Ascending aorta (tissue), 2 donors: ENCODE data around the gene SPON1. TPM values are rescaled to one million over a fixed set of nuclear protein-coding genes. Genes with fewer than 3 reads are reported as not detected.
"Not testable (repeated sequence)": the region's sequence is repeated elsewhere in the genome, so short reads cannot be mapped to it uniquely, and the experiment has no call there.

Source experiments
- DNase-seq, 2 donors: peaks; one replicate each; pipeline ENCODE4 v3.0.0-alpha.2; 2019; ENCODE audit warnings: low spot score in 2 of 2
- H3K27ac ChIP-seq, 2 donors: fragments of 200-600 bp; sonication (generic); one replicate each; pipeline ENCODE4 v1.5.1; 2016 to 2017; ENCODE audit warnings: mild to moderate bottlenecking in 1 of 2
- H3K27me3 ChIP-seq: fragments of 200-600 bp; sonication (generic); one replicate; pipeline ENCODE4 v1.5.1; 2017
- H3K36me3 ChIP-seq, 2 donors: fragments of 200-600 bp; sonication (generic); one replicate each; pipeline ENCODE4 v1.5.1; 2016
- H3K4me1 ChIP-seq, 2 donors: fragments of 200-600 bp; sonication (generic); one replicate each; pipeline ENCODE4 v1.5.1; 2016 to 2017; ENCODE audit warnings: mild to moderate bottlenecking in 1 of 2
- H3K4me3 ChIP-seq, 2 donors: fragments of 200-600 bp; sonication (generic); one replicate each; pipeline ENCODE4 v1.5.1; 2016 to 2017; ENCODE audit warnings: mild to moderate bottlenecking in 1 of 2
- H3K9me3 ChIP-seq, 2 donors: fragments of 200-600 bp; sonication (generic); one replicate each; pipeline ENCODE4 v1.5.1; 2016
- CTCF ChIP-seq, 3 experiments: fragments of 200-600 bp in 2 of 3; fragments of 450-650 bp in 1 of 3; sonication (generic) in 2 of 3; IDR thresholded peaks; one replicate each; pipeline ENCODE4 v1.5.1; 2016 to 2019; ENCODE audit warnings: antibody characterized with exemption in 3 of 3, mild to moderate bottlenecking in 1 of 3, moderate library complexity in 1 of 3
- intact Hi-C: fragments of 100-400 bp; cut with DNase I; formaldehyde crosslinking; loops from one replicate; pipeline ENCODE4 v1.15.1; 2023
- total RNA-seq: library from RNA; depleted of rRNA; stranded (reverse); fragments of >200 nt; gene quantifications from one replicate; pipeline ENCODE4 v1.1.0, GENCODE V29; 2016

SPON1 gene
- total RNA-seq, 1 donor from 2014 or later: 37.8 TPM

- DNase-seq: no peak
- H3K27ac ChIP-seq: no peak overlapping the region
- H3K9me3 ChIP-seq: no peaks in the 10 kb centered on the region
- H3K36me3 ChIP-seq: no peaks in the 10 kb centered on the region
- no peaks in the 10 kb centered on the region for H3K27me3 ChIP-seq
- H3K4me3 ChIP-seq: no peak overlapping the region
- no peaks in the 10 kb centered on the region for H3K4me1 ChIP-seq
- TF ChIP-seq CTCF (IDR thresholded peaks at IDR 0.05): no peak
- intact Hi-C loops: no loop called here
Measured at GRCh38 chr11:14082338-14082737, 119.8 kb downstream of the SPON1 start.

- H3K4me1 ChIP-seq, H3K4me3 ChIP-seq, H3K9me3 ChIP-seq, H3K36me3 ChIP-seq, DNase-seq, intact Hi-C loops, H3K27me3 ChIP-seq, H3K27ac ChIP-seq: not testable (repeated sequence)
Measured at GRCh38 chr11:14088861-14089260, 126.3 kb downstream of the SPON1 start.

GRCh38 chr11:14089690-14090462, 127.4 kb downstream of the SPON1 start:
- DNase-seq: no peak
- no peak overlapping the region for H3K4me3 ChIP-seq

GRCh38 chr11:14090631-14091030, 128.1 kb downstream of the SPON1 start:
- H3K9me3 ChIP-seq, H3K27me3 ChIP-seq, H3K4me3 ChIP-seq, H3K36me3 ChIP-seq, intact Hi-C loops, H3K27ac ChIP-seq, H3K4me1 ChIP-seq, DNase-seq: not testable (repeated sequence)

More at GRCh38 chr11:14089690-14090462, 127.4 kb downstream of the SPON1 start:
- H3K9me3 ChIP-seq: no peaks in the 10 kb centered on the region
- no peaks in the 10 kb centered on the region for H3K36me3 ChIP-seq
- H3K4me1 ChIP-seq: no peaks in the 10 kb centered on the region
- intact Hi-C loops: no loop called here
- H3K27ac ChIP-seq: no peak overlapping the region
- no peaks in the 10 kb centered on the region for H3K27me3 ChIP-seq
- TF ChIP-seq CTCF (IDR thresholded peaks at IDR 0.05): no peak

- H3K4me3 ChIP-seq: no peak overlapping the region
- intact Hi-C loops: no loop called here
Measured at GRCh38 chr11:14093065-14093464, 130.5 kb downstream of the SPON1 start.

GRCh38 chr11:14094481-14095037, 132.0 kb downstream of the SPON1 start:
- Histone ChIP-seq H3K4me1 (no peaks in the 10 kb centered on the region), H3K36me3 (no peaks in the 10 kb centered on the region), H3K27ac (no peak overlapping the region), H3K9me3 (no peaks in the 10 kb centered on the region), H3K27me3 (no peaks in the 10 kb centered on the region), H3K4me3 (no peak overlapping the region)
- intact Hi-C loops: no loop called here
- TF ChIP-seq CTCF (IDR thresholded peaks at IDR 0.05): no peak
- no peak for DNase-seq

More at GRCh38 chr11:14093065-14093464, 130.5 kb downstream of the SPON1 start:
- Histone ChIP-seq H3K9me3 (no peaks in the 10 kb centered on the region), H3K4me1 (no peaks in the 10 kb centered on the region), H3K36me3 (no peaks in the 10 kb centered on the region), H3K27me3 (no peaks in the 10 kb centered on the region), H3K27ac (no peak overlapping the region)
- no peak for TF ChIP-seq CTCF (IDR thresholded peaks at IDR 0.05)
- DNase-seq: no peak
